Measurements from ENCODE around the gene INSR.

INSR gene

DNA sequence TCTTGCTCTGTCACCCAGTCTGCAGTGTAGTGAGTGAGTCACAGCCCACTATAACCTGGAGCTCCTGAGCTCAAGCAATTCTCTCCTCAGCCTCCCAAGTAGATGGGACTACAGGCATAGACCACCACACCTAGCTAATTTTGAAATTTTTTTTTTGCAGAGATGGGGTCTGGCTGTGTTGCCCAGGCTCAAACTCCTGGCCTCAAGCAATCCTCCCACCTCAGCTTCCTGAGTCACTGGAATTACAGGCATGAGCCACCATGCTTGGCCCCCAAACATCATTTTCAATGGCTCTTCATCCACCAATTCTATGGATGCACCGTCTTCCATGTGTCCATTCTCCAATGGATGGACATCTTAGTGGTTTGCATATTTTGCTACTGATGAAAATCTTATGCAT, 155.8 kb downstream of the INSR start:
- TF ChIP-seq, protein P1, sequence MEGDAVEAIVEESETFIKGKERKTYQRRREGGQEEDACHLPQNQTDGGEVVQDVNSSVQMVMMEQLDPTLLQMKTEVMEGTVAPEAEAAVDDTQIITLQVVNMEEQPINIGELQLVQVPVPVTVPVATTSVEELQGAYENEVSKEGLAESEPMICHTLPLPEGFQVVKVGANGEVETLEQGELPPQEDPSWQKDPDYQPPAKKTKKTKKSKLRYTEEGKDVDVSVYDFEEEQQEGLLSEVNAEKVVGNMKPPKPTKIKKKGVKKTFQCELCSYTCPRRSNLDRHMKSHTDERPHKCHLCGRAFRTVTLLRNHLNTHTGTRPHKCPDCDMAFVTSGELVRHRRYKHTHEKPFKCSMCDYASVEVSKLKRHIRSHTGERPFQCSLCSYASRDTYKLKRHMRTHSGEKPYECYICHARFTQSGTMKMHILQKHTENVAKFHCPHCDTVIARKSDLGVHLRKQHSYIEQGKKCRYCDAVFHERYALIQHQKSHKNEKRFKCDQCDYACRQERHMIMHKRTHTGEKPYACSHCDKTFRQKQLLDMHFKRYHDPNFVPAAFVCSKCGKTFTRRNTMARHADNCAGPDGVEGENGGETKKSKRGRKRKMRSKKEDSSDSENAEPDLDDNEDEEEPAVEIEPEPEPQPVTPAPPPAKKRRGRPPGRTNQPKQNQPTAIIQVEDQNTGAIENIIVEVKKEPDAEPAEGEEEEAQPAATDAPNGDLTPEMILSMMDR (IDR thresholded peaks at IDR 0.05; ENCODE audit: control insufficient read depth, extremely low read depth, insufficient read depth), result no peak
- no peak for DNase-seq (ENCODE audit: low read depth)
- no peak overlapping the region for H3K4me3 ChIP-seq (ENCODE audit: low read depth, low read length)

DNA sequence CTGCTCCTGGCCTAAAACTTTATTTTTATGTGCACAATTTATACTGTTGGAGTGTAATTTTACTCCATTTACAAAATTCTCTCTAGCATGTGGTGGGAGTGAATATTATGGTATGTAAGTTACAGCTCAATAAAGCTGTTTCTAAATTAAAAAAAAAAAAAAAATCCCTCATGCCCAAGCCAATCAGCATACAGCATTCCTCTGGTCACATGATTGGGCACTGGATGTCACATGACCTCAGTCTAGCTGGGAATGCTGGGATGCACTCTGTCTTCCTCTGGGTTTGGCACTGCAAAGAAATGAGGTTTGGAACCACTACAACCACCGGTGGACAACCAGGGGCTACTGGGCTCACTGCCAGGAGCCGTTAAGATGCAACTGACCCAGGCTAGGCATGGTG, 157.1 kb downstream of the INSR start:
- TF ChIP-seq, protein P1 (IDR thresholded peaks at IDR 0.05; ENCODE audit: control insufficient read depth, extremely low read depth, insufficient read depth), result no peak
- H3K4me3 ChIP-seq (ENCODE audit: low read depth, low read length), result no peak overlapping the region
- no peak for DNase-seq (ENCODE audit: low read depth)

DNA sequence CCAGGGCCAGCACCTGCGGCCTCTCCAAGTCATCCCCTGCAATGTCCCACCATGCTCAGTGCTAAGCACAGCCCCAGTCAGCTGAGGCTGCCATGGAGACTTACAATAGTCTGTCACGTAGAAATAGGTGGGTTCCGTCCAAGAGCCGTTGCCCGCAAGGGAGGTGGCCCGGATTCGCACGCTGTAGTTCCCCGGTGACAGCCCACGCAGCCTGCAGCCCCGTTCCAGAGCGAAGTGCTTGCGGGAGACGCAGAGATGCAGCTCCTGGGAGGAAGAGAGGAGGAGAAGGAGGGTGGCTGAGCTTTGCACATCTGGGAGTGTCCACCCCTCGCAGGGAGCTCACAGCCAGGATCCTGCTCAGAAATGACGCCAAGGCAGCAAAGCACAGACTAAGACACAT, 162.2 kb downstream of the INSR start:
- TF ChIP-seq, protein P1 (IDR thresholded peaks at IDR 0.05; ENCODE audit: control insufficient read depth, extremely low read depth, insufficient read depth), result no peak

DNA sequence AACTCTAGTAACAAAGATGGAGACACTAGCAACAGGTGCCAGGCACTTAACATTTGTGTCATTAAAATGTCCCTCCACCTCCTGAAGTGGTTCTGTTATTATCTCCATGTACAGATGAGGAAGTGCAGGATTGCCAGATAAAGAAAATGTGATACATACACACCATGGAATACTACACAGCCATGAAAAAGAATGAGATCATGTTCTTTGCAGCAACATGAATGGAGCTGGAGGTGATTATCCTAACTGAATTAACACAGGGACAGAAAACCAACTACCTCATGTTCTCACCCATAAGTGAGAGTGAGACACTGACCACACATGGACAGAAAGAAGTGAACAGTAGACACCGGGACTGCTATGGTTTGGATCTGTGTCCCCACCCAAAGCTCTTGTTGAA, 164.2 kb downstream of the INSR start:
- H3K4me3 ChIP-seq (ENCODE audit: low read depth, low read length), result no peak overlapping the region
- TF ChIP-seq, protein P1 (IDR thresholded peaks at IDR 0.05; ENCODE audit: control insufficient read depth, extremely low read depth, insufficient read depth), result no peak
- DNase-seq (ENCODE audit: low read depth), result no peak

More for the DNA sequence above, 162.2 kb downstream of the INSR start:
- no peak for DNase-seq (ENCODE audit: low read depth)
- H3K4me3 ChIP-seq (ENCODE audit: low read depth, low read length), result no peak overlapping the region

DNA sequence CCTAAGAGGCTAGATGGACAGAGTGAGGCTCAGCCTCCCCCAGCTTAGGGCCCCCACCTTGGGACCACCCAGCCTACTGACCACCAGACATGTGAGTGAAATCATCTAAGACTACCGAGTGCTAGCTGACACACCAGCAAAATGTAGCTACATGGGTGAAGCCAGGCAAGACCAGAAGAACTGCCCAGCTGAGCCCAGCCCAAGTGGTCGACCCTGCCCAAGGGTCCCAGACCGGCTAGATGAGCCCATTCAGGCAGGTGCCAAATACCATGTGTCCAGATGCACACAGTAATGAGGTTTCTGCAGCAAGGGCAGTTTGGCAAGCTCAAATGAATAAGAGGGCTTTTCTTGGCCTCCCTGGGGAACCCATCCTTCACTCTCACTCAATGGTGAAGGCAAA, 168.1 kb downstream of the INSR start:
- DNase-seq (ENCODE audit: low read depth), result no peak
- H3K4me3 ChIP-seq (ENCODE audit: low read depth, low read length), result no peak overlapping the region
- TF ChIP-seq, protein P1 (IDR thresholded peaks at IDR 0.05; ENCODE audit: control insufficient read depth, extremely low read depth, insufficient read depth), result no peak

DNA sequence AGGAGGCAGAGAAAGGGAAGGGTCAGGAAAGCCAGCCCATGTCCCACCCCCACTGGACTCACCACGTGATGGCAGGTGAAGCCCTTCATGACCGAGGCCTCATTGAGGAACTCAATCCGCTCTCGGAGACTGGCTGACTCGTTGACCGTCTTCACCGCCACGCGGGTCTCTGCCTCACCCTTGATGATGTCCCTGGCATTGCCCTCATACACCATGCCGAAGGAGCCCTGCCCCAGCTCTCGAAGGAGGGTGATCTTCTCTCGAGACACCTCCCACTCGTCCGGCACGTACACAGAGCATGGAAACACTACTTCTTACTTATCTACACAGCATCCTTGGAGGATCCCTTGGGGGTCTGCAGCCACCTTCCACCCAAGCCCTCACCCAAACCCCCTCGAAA, 169.0 kb downstream of the INSR start:
- no peak overlapping the region for H3K4me3 ChIP-seq (ENCODE audit: low read depth, low read length)
- TF ChIP-seq, protein P1 (IDR thresholded peaks at IDR 0.05; ENCODE audit: control insufficient read depth, extremely low read depth, insufficient read depth), result no peak

DNA sequence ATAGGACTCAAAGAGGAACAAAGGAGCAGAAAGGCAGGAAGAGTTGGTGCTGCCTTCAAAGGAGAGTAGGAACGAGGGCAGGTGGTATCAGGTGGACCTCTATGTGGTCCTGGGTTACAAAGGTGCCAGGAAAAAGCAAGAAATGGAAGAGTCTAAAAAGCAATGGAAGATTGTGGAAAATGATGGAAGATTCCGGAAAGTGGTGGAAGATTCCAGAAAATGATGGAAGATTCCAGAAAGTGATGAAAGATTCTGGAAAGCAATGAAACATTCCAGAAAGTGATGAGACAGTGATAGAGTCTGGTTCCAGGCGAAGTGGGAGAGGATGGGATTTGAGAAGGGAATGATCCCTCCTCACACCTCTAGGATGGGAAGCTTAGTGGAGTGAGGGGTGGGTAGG, 169.4 kb downstream of the INSR start:
- no peak overlapping the region for H3K4me3 ChIP-seq (ENCODE audit: low read depth, low read length)
- DNase-seq (ENCODE audit: low read depth), result no peak
- TF ChIP-seq, protein P1 (IDR thresholded peaks at IDR 0.05; ENCODE audit: control insufficient read depth, extremely low read depth, insufficient read depth), result no peak

More for the DNA sequence above, 169.0 kb downstream of the INSR start:
- no peak for DNase-seq (ENCODE audit: low read depth)
